ENCODE data around the gene TMEM179B.

TMEM179B gene

DNA sequence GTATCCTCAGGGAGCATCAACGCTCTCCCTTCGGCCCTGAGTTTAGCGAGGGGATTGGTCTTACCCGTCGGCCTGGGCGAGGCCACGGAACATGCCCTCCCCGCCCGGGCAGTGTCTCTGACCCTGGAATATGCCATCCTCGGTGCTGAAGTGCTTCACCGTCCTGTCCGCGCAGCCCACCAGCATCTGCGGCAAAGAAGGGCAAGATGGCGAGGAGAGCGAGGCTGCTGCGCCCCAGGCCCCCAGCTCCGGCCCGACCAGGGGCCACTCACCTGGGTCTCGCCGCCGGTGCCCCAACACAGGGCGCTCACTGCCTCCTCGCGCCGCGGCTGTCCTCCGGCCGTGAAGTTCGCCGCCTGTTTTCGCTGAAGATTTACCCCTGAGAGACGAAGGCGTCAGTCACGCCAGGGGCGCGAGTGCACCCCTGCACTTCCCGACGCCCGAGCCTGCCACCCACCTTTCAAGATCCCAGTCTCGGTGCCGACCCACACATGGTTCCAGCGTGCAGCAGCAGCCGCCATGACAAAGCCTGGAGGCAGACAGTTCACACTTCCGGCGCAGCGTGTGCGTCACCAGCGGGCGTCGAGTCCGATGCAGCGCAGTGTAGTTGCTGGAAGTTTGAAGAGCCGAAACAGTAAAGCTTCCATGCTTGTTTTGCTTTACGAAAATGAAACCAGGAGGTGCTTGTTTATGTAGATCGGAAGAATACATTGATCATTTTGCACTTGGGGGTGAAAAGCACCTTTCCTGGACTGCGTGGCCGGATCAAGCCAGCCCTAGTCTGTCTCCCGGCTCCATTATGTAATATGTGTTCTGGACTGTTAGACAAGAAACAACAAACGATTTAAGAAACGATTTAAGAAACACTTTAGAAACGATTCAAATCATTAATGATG, 52.1 kb downstream of the TMEM179B start, which contains the start of gene WDR74:
Gene WDR74 (minus strand): TSS at position 541 of the 896 bp plus-strand sequence. CDS start 20 bp downstream, at position 521.
- DNase-seq: peak; percentile 87
